Mucosa of descending colon (tissue), 3 donors: ENCODE measurements around the gene KIRREL3. TPM values are rescaled to one million over a fixed set of nuclear protein-coding genes. Genes with fewer than 3 reads are reported as not detected.

ENCODE experiments used
- ATAC-seq: fragments of 200-7000 bp; cut with Tn5 transposase; one replicate; pipeline ENCODE4 v1.9.1; 2020; ENCODE audit warnings: mild to moderate bottlenecking, moderate library complexity
- DNase-seq, 3 donors: peaks; one replicate each; pipeline ENCODE4 v3.0.0-alpha.2; 2020
- H3K36me3 ChIP-seq: fragments of 200-600 bp; one replicate; pipeline ENCODE4 v1.8.0; 2021; ENCODE audit warnings: low read depth, mild to moderate bottlenecking
- H3K4me1 ChIP-seq: fragments of 200-600 bp; one replicate; pipeline ENCODE4 v1.8.0; 2021; ENCODE audit warnings: low read depth, mild to moderate bottlenecking
- H3K4me3 ChIP-seq: fragments of 200-600 bp; one replicate; pipeline ENCODE4 v1.8.0; 2021; ENCODE audit warnings: mild to moderate bottlenecking
- H3K9me3 ChIP-seq: fragments of 200-600 bp; one replicate; pipeline ENCODE4 v1.8.0; 2021; ENCODE audit warnings: mild to moderate bottlenecking
- CTCF ChIP-seq: fragments of 200-600 bp; IDR thresholded peaks from one replicate; pipeline ENCODE4 v1.8.0; 2022; ENCODE audit warnings: antibody characterized with exemption, mild to moderate bottlenecking
- intact Hi-C, 2 donors: fragments of 100-400 bp; cut with DNase I in 1 of 2; cut with micrococcal nuclease in 1 of 2; formaldehyde crosslinking; loops; one replicate each; pipeline versions ENCODE4 v1.11.0 to v1.11.1; 2022; cut with DNase I, micrococcal nuclease
- total RNA-seq, 3 donors: library from RNA; stranded (reverse); fragmentation: NEBNext Ultra II Directional in 2 of 3; extraction: Animal tissue kit (Norgen Biotek cat#: 25700) in 2 of 3; gene quantifications; one replicate each; pipeline versions ENCODE4 v1.2.1 to v1.2.4, GENCODE V29; 2021 to 2023
- donor health status: DM: no; HTN: no; CAD: no; lungs with moderate emphysema.
- donor health status: DM: no; HTN: no; CAD: no.
- donor health status: DM: no; HTN: yes; CAD: no.

KIRREL3 gene
- total RNA-seq, 3 donors from 2014 or later: 0.23 to 2.4 (median 0.70) TPM

- no peaks in the 10 kb centered on the region for H3K36me3 ChIP-seq
- DNase-seq: no peak
- H3K9me3 ChIP-seq: no peaks in the 10 kb centered on the region
- H3K4me3 ChIP-seq: no peak overlapping the region
- intact Hi-C loops: no loop called here
- TF ChIP-seq CTCF: no peak
- peaks cover 22% of the 10 kb centered on the region for H3K4me1 ChIP-seq
- ATAC-seq: no peak
These were observed 583.3 kb downstream of the KIRREL3 start for GRCh38 chr11:126417091-126417862.

GRCh38 chr11:126416542-126417090 lies 584.0 kb downstream of the KIRREL3 start:
- Histone ChIP-seq H3K4me1 (peaks cover 17% of the 10 kb centered on the region), H3K36me3 (no peaks in the 10 kb centered on the region), H3K4me3 (no peak overlapping the region), H3K9me3 (no peaks in the 10 kb centered on the region)
- TF ChIP-seq CTCF: no peak
- ATAC-seq: peak; percentile 84
- peak; percentile 90 to 94 (median 92) for DNase-seq
- intact Hi-C loops: no loop called here

- DNase-seq: peak; percentile 67 to 76 (median 71)
- peak; percentile 9 for ATAC-seq
- Histone ChIP-seq H3K4me1 (peaks cover 13% of the 10 kb centered on the region), H3K4me3 (no peak overlapping the region), H3K36me3 (no peaks in the 10 kb centered on the region), H3K9me3 (no peaks in the 10 kb centered on the region)
- TF ChIP-seq CTCF: no peak
- intact Hi-C loops: no loop called here
These were observed 584.7 kb downstream of the KIRREL3 start for GRCh38 chr11:126415669-126416420.

- Histone ChIP-seq H3K4me3 (no peak overlapping the region), H3K4me1 (peaks cover 12% of the 10 kb centered on the region), H3K9me3 (no peaks in the 10 kb centered on the region), H3K36me3 (no peaks in the 10 kb centered on the region)
- intact Hi-C loops: no loop called here
- DNase-seq (peak; percentile 65 to 75 (median 68)), ATAC-seq (peak; percentile 0)
- no peak for TF ChIP-seq CTCF
These were observed 585.4 kb downstream of the KIRREL3 start for GRCh38 chr11:126415128-126415527.

- Histone ChIP-seq H3K9me3 (no peaks in the 10 kb centered on the region), H3K4me3 (no peak overlapping the region), H3K36me3 (no peaks in the 10 kb centered on the region), H3K4me1 (peaks cover 12% of the 10 kb centered on the region)
- ATAC-seq (no peak), DNase-seq (peak in 2 of 3 donors; percentile 28 to 46)
- no peak for TF ChIP-seq CTCF
- intact Hi-C loops: no loop called here
These were observed 586.0 kb downstream of the KIRREL3 start for GRCh38 chr11:126414615-126415014.
